ENCODE results near the gene ADAM10. TPM values are rescaled to one million over a fixed set of nuclear protein-coding genes. Genes with fewer than 3 reads are reported as not detected.

Gene ADAM10
- total RNA-seq, 1 donor from 2014 or later = 243 TPM

DNA sequence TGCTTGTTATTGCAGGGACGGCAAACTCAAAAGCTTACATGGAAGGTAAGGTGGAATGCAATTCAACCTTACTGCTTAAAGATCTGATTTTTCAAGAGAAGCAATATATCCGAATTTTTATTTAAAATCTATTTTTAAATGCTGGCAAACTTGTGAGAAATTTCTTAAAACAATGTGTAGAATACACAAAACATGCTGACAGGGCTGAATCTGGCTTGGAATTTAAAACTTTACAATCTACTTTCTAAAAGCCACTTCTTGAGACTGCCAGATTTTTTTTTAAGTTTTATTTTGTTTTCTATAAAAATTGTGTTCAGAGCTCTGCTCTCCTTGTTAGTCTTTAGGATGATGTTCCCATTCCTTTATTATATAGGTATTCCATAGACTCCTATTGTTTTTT, 146.7 kb downstream of the ADAM10 start:
- Mint-ChIP-seq H3K36me3 (ENCODE audit: low read depth, unreplicated experiment) (peaks cover 18% of the 10 kb centered on the region), H3K4me3 (ENCODE audit: unreplicated experiment) (no peak overlapping the region), H3K4me1 (ENCODE audit: low read depth, unreplicated experiment) (peaks cover 3% of the 10 kb centered on the region), H3K27ac (ENCODE audit: unreplicated experiment) (no peak overlapping the region), H3K27me3 (ENCODE audit: low read depth, unreplicated experiment) (no peaks in the 10 kb centered on the region), H3K9me3 (ENCODE audit: unreplicated experiment) (no peaks in the 10 kb centered on the region)
- Histone ChIP-seq H3K27me3 (ENCODE audit: insufficient read depth, low read length) (no peaks in the 10 kb centered on the region), H3K4me1 (ENCODE audit: insufficient read depth, low read length) (no peaks in the 10 kb centered on the region), H3K9ac (ENCODE audit: low read length) (no peak overlapping the region), H3K27ac (ENCODE audit: low read depth, low read length) (no peak overlapping the region), H2AFZ (ENCODE audit: low read depth, low read length) (no peak overlapping the region), H3K4me3 (ENCODE audit: insufficient read depth, low read depth, low read length) (no peak overlapping the region), H3K4me2 (ENCODE audit: low read length) (no peak overlapping the region), H3K79me2 (ENCODE audit: insufficient read depth, low read length) (no peaks in the 10 kb centered on the region), H3K9me3 (ENCODE audit: insufficient read depth, low read depth, low read length) (no peaks in the 10 kb centered on the region), H3K36me3 (ENCODE audit: insufficient read depth, low read length) (no peaks in the 10 kb centered on the region), H4K20me1 (ENCODE audit: insufficient read depth, low read length) (no peaks in the 10 kb centered on the region)
- no peak for TF ChIP-seq EZH2 (IDR thresholded peaks at IDR 0.05; ENCODE audit: insufficient read depth, low read length)
- TF ChIP-seq, protein P1, sequence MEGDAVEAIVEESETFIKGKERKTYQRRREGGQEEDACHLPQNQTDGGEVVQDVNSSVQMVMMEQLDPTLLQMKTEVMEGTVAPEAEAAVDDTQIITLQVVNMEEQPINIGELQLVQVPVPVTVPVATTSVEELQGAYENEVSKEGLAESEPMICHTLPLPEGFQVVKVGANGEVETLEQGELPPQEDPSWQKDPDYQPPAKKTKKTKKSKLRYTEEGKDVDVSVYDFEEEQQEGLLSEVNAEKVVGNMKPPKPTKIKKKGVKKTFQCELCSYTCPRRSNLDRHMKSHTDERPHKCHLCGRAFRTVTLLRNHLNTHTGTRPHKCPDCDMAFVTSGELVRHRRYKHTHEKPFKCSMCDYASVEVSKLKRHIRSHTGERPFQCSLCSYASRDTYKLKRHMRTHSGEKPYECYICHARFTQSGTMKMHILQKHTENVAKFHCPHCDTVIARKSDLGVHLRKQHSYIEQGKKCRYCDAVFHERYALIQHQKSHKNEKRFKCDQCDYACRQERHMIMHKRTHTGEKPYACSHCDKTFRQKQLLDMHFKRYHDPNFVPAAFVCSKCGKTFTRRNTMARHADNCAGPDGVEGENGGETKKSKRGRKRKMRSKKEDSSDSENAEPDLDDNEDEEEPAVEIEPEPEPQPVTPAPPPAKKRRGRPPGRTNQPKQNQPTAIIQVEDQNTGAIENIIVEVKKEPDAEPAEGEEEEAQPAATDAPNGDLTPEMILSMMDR (IDR thresholded peaks at IDR 0.05; ENCODE audit: insufficient read depth, low read depth, low read length) = no peak
- FAIRE-seq (no peak), DNase-seq (ENCODE audit: low read depth) (no peak)

GRCh38 chr15:58598829-58599210, 150.7 kb downstream of the ADAM10 start:
- peaks cover 3% of the 10 kb centered on the region for H3K36me3 ChIP-seq (ENCODE audit: insufficient read depth, low read length)
- Mint-ChIP-seq H3K4me3 (ENCODE audit: unreplicated experiment) (no peak overlapping the region), H3K36me3 (ENCODE audit: low read depth, unreplicated experiment) (peaks cover 17% of the 10 kb centered on the region), H3K27ac (ENCODE audit: unreplicated experiment) (no peak overlapping the region), H3K9me3 (ENCODE audit: unreplicated experiment) (no peaks in the 10 kb centered on the region), H3K27me3 (ENCODE audit: low read depth, unreplicated experiment) (no peaks in the 10 kb centered on the region), H3K4me1 (ENCODE audit: low read depth, unreplicated experiment) (no peaks in the 10 kb centered on the region)
- H3K4me1 ChIP-seq (ENCODE audit: insufficient read depth, low read length) = no peaks in the 10 kb centered on the region
- H4K20me1 ChIP-seq (ENCODE audit: insufficient read depth, low read length) = no peaks in the 10 kb centered on the region
- DNase-seq (ENCODE audit: low read depth) = no peak
- no peaks in the 10 kb centered on the region for H3K27me3 ChIP-seq (ENCODE audit: insufficient read depth, low read length)
- H3K9ac ChIP-seq (ENCODE audit: low read length) = no peak overlapping the region
- H3K27ac ChIP-seq (ENCODE audit: low read depth, low read length) = no peak overlapping the region
- no peak for FAIRE-seq
- H2AFZ ChIP-seq (ENCODE audit: low read depth, low read length) = no peak overlapping the region
- no peak overlapping the region for H3K4me3 ChIP-seq (ENCODE audit: insufficient read depth, low read depth, low read length)
- H3K4me2 ChIP-seq (ENCODE audit: low read length) = no peak overlapping the region
- TF ChIP-seq EZH2 (IDR thresholded peaks at IDR 0.05; ENCODE audit: insufficient read depth, low read length) = no peak
- TF ChIP-seq, protein P1 (IDR thresholded peaks at IDR 0.05; ENCODE audit: insufficient read depth, low read depth, low read length) = no peak
- H3K9me3 ChIP-seq (ENCODE audit: insufficient read depth, low read depth, low read length) = no peaks in the 10 kb centered on the region
- no peaks in the 10 kb centered on the region for H3K79me2 ChIP-seq (ENCODE audit: insufficient read depth, low read length)

DNA sequence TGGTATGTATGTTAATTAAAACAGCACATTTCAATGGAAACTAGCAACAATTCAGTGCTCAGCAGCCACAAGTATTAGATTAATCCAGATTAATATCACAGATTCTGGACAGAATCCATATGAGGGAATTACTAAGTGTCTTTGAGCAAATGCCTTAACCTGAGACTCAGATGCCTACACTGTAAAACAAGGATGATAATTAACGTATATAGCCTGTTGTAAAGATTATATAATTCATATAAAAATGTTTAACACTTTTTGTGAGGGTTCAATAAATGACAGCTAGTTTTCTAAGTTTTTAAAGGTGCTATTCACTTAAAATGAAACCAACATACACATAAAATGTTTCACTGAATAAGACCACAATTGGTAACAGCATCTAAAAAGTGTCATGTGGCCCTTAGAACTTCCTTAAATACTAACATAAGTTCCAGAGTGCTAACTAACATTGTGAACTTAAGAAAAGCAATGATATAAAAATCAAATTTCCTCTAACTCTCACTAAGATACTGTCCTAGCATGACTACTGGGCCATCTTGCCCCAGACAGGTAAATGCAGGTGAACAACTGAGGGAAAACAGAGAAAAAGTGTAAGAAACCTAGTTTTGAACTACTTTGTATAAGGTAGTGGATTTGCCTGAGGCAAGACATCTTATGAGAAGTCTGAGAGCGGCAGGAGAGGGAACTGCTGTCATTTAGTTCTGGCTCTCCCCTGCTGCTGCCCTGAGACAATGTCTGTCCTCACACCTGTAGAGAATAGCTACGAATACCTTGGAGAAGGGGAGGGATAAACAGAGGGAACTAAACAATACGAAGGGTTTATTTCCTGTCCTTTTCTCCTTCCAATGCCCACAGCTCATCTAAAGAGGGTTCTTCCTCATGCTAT, 151.3 kb downstream of the ADAM10 start:
- no peak overlapping the region for H3K27ac ChIP-seq (ENCODE audit: low read depth, low read length)
- FAIRE-seq (no peak), DNase-seq (ENCODE audit: low read depth) (no peak)
- no peak overlapping the region for H3K4me2 ChIP-seq (ENCODE audit: low read length)
- H3K27ac Mint-ChIP-seq (ENCODE audit: unreplicated experiment) = no peak overlapping the region
- no peak overlapping the region for H2AFZ ChIP-seq (ENCODE audit: low read depth, low read length)
- no peaks in the 10 kb centered on the region for H3K27me3 Mint-ChIP-seq (ENCODE audit: low read depth, unreplicated experiment)
- peaks cover 3% of the 10 kb centered on the region for H3K36me3 ChIP-seq (ENCODE audit: insufficient read depth, low read length)
- H3K4me1 ChIP-seq (ENCODE audit: insufficient read depth, low read length) = no peaks in the 10 kb centered on the region
- H4K20me1 ChIP-seq (ENCODE audit: insufficient read depth, low read length) = no peaks in the 10 kb centered on the region
- H3K36me3 Mint-ChIP-seq (ENCODE audit: low read depth, unreplicated experiment) = peaks cover 18% of the 10 kb centered on the region
- TF ChIP-seq, protein P1 (IDR thresholded peaks at IDR 0.05; ENCODE audit: insufficient read depth, low read depth, low read length) = no peak
- TF ChIP-seq EZH2 (IDR thresholded peaks at IDR 0.05; ENCODE audit: insufficient read depth, low read length) = no peak
- H3K9ac ChIP-seq (ENCODE audit: low read length) = no peak overlapping the region
- H3K4me1 Mint-ChIP-seq (ENCODE audit: low read depth, unreplicated experiment) = no peaks in the 10 kb centered on the region
- H3K9me3 ChIP-seq (ENCODE audit: insufficient read depth, low read depth, low read length) = no peaks in the 10 kb centered on the region
- H3K9me3 Mint-ChIP-seq (ENCODE audit: unreplicated experiment) = no peaks in the 10 kb centered on the region
- no peak overlapping the region for H3K4me3 ChIP-seq (ENCODE audit: insufficient read depth, low read depth, low read length)
- H3K27me3 ChIP-seq (ENCODE audit: insufficient read depth, low read length) = no peaks in the 10 kb centered on the region
- no peak overlapping the region for H3K4me3 Mint-ChIP-seq (ENCODE audit: unreplicated experiment)
- H3K79me2 ChIP-seq (ENCODE audit: insufficient read depth, low read length) = no peaks in the 10 kb centered on the region
